HUES48 (cell line): ENCODE data around the gene PROSER3.

Source experiments
- H3K27ac ChIP-seq: one replicate; pipeline ENCODE4 v1.7.0; 2013; ENCODE audit warnings: low read depth, low read length, inconsistent platforms
- H3K27me3 ChIP-seq: 2 replicates; pipeline ENCODE4 v1.6.1; 2013; ENCODE audit warnings: mild to moderate bottlenecking, low read length; ENCODE audit not compliant: control insufficient read depth, insufficient read depth
- H3K36me3 ChIP-seq: 2 replicates; pipeline ENCODE4 v1.6.1; 2013; ENCODE audit warnings: low read length; ENCODE audit not compliant: control insufficient read depth, insufficient read depth
- H3K4me1 ChIP-seq: 2 replicates; pipeline ENCODE4 v1.6.1; 2013; ENCODE audit warnings: mild to moderate bottlenecking, low read length; ENCODE audit not compliant: control insufficient read depth, insufficient read depth
- H3K4me3 ChIP-seq: 2 replicates; pipeline ENCODE4 v1.5.1; 2013; ENCODE audit warnings: mild to moderate bottlenecking, low read depth, low read length
- H3K9ac ChIP-seq: 2 replicates; pipeline ENCODE4 v1.6.1; 2013; ENCODE audit warnings: mild to moderate bottlenecking, low read depth, low read length, moderate library complexity
- H3K9me3 ChIP-seq: 2 replicates; pipeline ENCODE4 v1.6.1; 2013; ENCODE audit warnings: low read length; ENCODE audit not compliant: control insufficient read depth, insufficient read depth

PROSER3 gene

GRCh38 chr19:35774274-35775045, 16.5 kb downstream of the PROSER3 start:
- Histone ChIP-seq H3K9ac (no peak overlapping the region), H3K27me3 (peaks cover 9% of the 10 kb centered on the region), H3K4me3 (no peak overlapping the region), H3K36me3 (no peaks in the 10 kb centered on the region), H3K4me1 (peaks cover 17% of the 10 kb centered on the region), H3K27ac (no peak overlapping the region), H3K9me3 (no peaks in the 10 kb centered on the region)

- no peaks in the 10 kb centered on the region for H3K36me3 ChIP-seq
- peaks cover 9% of the 10 kb centered on the region for H3K27me3 ChIP-seq
- H3K9me3 ChIP-seq: no peaks in the 10 kb centered on the region
- peak overlapping the region; percentile 81; the same call in 1 of the 2 replicates for H3K4me3 ChIP-seq
- peaks cover 17% of the 10 kb centered on the region for H3K4me1 ChIP-seq
- no peak overlapping the region for H3K27ac ChIP-seq
- H3K9ac ChIP-seq: no peak overlapping the region
Measured at GRCh38 chr19:35775046-35775297, 17.0 kb downstream of the PROSER3 start.

GRCh38 chr19:35775298-35776101, 17.5 kb downstream of the PROSER3 start, which contains the start of gene ARHGAP33:
Gene ARHGAP33, plus strand, starts transcription at chr19:35775564. Its CDS starts 95 bp downstream, at chr19:35775659.
- Histone ChIP-seq H3K27ac (no peak within 1 kb of the TSS), H3K9me3 (no peaks in the 10 kb centered on the region), H3K27me3 (peaks cover 9% of the 10 kb centered on the region), H3K36me3 (no peaks in the 10 kb centered on the region), H3K4me1 (peaks cover 17% of the 10 kb centered on the region), H3K9ac (no peak within 1 kb of the TSS), H3K4me3 (peak within 1 kb of the TSS; percentile 81)

- Histone ChIP-seq H3K36me3 (no peaks in the 10 kb centered on the region), H3K4me1 (peaks cover 17% of the 10 kb centered on the region), H3K27me3 (peaks cover 9% of the 10 kb centered on the region), H3K9ac (no peak overlapping the region), H3K9me3 (no peaks in the 10 kb centered on the region), H3K4me3 (peak overlapping the region; percentile 81; the same call in 1 of the 2 replicates), H3K27ac (no peak overlapping the region)
Measured at GRCh38 chr19:35776102-35776788, 18.3 kb downstream of the PROSER3 start.

DNA sequence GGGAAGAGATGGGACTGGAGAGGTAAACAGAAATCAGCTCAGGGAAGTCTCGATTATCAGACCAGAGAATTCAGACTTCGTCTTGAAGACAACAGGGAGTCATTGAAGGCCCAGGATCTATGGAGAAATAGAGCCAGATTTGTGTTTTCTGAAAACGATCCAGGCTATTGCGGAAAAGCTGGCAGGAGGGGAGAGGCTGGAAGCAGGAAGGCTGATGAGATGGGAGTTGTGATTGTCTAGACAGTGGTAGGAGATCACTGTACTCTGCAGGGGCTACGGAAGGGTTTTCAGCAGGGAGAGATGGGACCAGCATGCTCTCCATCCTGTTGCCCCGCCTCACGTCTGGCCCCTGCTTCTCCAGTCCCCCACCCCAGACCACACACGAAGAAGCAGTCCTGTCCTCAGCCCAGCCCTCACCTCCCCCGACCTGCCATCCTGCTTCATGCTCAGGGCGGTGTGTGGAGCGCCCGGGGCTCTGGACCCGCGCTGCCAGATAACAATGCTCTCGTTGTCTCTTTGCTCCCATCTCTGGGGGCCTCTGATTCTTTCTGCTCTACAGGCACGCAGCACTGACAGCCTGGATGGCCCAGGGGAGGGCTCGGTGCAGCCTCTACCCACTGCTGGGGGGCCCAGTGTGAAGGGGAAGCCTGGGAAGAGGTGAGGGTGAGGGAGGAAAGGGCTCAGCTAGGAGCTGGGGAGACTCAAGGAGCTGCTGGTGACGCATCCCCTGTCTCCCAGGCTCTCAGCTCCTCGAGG, 19.3 kb downstream of the PROSER3 start:
- Histone ChIP-seq H3K9ac (no peak overlapping the region), H3K36me3 (no peaks in the 10 kb centered on the region), H3K27me3 (peaks cover 9% of the 10 kb centered on the region), H3K4me1 (peaks cover 20% of the 10 kb centered on the region), H3K4me3 (peak overlapping the region; percentile 26; the same call in 1 of the 2 replicates), H3K9me3 (no peaks in the 10 kb centered on the region), H3K27ac (no peak overlapping the region)

DNA sequence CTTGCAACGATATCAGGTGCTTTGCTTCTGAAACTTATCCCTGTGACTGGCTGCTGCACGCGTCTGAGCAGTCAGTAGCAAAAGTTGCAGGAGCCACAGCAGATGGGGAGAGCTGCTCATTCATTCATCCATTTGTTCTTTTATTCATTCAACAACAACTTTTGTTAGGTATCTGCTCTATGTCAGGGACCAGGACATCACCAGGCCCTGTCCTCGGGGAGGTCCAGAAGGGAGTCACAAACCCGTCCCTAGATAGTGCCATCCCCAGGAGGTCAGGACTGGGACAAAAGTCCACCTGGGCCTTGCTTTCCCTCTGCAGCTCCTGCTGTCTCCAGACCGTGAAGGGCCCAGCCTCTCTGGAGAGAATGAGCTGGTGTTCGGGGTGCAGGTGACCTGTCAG, 20.0 kb downstream of the PROSER3 start:
- peaks cover 20% of the 10 kb centered on the region for H3K4me1 ChIP-seq
- peaks cover 9% of the 10 kb centered on the region for H3K27me3 ChIP-seq
- H3K9me3 ChIP-seq: no peaks in the 10 kb centered on the region
- H3K36me3 ChIP-seq: no peaks in the 10 kb centered on the region
- no peak overlapping the region for H3K9ac ChIP-seq
- H3K4me3 ChIP-seq: no peak overlapping the region
- H3K27ac ChIP-seq: no peak overlapping the region

GRCh38 chr19:35779033-35779432, 21.1 kb downstream of the PROSER3 start:
- Histone ChIP-seq H3K4me3 (no peak overlapping the region), H3K9ac (no peak overlapping the region), H3K27ac (no peak overlapping the region), H3K9me3 (no peaks in the 10 kb centered on the region), H3K27me3 (peaks cover 9% of the 10 kb centered on the region), H3K4me1 (peaks cover 20% of the 10 kb centered on the region), H3K36me3 (no peaks in the 10 kb centered on the region)

DNA sequence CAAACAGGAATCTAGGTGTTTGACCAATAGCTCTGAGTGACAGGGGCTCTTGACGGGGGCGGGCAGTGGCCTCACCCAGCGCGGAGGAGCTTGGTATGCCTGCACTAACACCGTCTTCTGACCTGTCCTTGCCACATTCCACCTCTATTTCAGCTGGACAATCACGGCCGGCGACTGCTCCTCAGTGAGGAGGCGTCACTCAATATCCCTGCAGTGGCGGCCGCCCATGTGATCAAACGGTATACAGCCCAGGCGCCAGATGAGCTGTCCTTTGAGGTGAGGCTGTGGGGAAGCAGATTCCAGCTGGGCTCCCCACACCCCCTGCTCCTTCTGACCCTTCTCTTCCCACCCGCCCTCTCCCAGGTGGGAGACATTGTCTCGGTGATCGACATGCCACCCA, 22.1 kb downstream of the PROSER3 start:
- H3K27ac ChIP-seq: no peak overlapping the region
- peaks cover 20% of the 10 kb centered on the region for H3K4me1 ChIP-seq
- no peak overlapping the region for H3K4me3 ChIP-seq
- no peaks in the 10 kb centered on the region for H3K9me3 ChIP-seq
- no peaks in the 10 kb centered on the region for H3K36me3 ChIP-seq
- H3K27me3 ChIP-seq: peaks cover 9% of the 10 kb centered on the region
- H3K9ac ChIP-seq: no peak overlapping the region

GRCh38 chr19:35780717-35781116, 22.7 kb downstream of the PROSER3 start:
- no peaks in the 10 kb centered on the region for H3K36me3 ChIP-seq
- H3K27me3 ChIP-seq: peaks cover 9% of the 10 kb centered on the region
- no peak overlapping the region for H3K9ac ChIP-seq
- no peak overlapping the region for H3K4me3 ChIP-seq
- H3K4me1 ChIP-seq: peaks cover 24% of the 10 kb centered on the region
- H3K27ac ChIP-seq: no peak overlapping the region
- no peaks in the 10 kb centered on the region for H3K9me3 ChIP-seq

DNA sequence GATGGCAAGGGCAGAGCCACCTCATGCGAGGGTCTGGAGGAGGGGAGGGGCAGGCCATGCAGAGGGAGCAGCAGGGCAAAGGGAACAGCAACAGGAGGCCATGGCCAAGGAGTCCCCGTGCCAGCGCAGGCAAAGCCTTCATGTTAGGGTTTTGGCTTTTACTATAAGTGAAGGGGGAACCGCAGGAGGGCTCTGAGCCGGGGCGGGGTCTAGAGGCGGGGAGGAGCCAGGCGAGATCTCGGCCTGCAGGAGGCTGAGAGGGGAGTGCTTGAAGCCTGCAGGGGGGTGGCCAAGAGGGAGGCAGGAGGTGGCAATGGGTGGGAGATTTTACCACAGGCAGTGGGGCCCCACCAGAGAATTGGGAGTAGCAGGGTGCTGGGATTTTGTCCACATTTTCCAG, 23.7 kb downstream of the PROSER3 start:
- H3K9ac ChIP-seq: no peak overlapping the region
- H3K27ac ChIP-seq: no peak overlapping the region
- no peaks in the 10 kb centered on the region for H3K36me3 ChIP-seq

More for the DNA sequence above, 23.7 kb downstream of the PROSER3 start:
- H3K9me3 ChIP-seq: no peaks in the 10 kb centered on the region
- no peak overlapping the region for H3K4me3 ChIP-seq
- H3K4me1 ChIP-seq: peaks cover 19% of the 10 kb centered on the region
- H3K27me3 ChIP-seq: peaks cover 5% of the 10 kb centered on the region
